Measurements from ENCODE around the gene AGAP1.

Gene AGAP1

GRCh38 chr2:236160366-236161081, 666.7 kb downstream of the AGAP1 start:
- DNase-seq (ENCODE audit: low read depth in 2 of 2): no peak

GRCh38 chr2:236161082-236161462, 667.2 kb downstream of the AGAP1 start:
- DNase-seq (ENCODE audit: low read depth in 2 of 2): no peak

DNA sequence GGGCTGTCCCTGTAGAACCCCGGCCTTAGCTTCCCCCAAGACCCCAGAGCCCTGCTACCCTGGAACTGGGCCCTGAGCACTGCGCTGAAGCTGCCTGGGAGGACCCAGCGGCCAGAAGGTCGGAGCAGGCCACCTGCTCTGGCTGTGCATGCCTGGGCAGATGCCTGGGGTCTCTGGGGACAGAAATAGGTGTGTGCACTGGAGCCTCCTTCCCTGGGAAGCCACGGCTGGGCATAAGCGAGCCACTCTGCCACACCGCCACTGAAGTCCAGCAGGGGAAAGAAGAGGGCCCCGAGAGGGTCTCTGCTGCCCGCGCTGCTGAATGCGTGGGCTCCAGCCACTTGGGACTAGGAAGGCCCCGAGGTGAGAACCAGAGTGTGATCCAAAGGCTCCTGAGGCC, 667.7 kb downstream of the AGAP1 start:
- no peak for DNase-seq (ENCODE audit: low read depth in 2 of 2)

DNA sequence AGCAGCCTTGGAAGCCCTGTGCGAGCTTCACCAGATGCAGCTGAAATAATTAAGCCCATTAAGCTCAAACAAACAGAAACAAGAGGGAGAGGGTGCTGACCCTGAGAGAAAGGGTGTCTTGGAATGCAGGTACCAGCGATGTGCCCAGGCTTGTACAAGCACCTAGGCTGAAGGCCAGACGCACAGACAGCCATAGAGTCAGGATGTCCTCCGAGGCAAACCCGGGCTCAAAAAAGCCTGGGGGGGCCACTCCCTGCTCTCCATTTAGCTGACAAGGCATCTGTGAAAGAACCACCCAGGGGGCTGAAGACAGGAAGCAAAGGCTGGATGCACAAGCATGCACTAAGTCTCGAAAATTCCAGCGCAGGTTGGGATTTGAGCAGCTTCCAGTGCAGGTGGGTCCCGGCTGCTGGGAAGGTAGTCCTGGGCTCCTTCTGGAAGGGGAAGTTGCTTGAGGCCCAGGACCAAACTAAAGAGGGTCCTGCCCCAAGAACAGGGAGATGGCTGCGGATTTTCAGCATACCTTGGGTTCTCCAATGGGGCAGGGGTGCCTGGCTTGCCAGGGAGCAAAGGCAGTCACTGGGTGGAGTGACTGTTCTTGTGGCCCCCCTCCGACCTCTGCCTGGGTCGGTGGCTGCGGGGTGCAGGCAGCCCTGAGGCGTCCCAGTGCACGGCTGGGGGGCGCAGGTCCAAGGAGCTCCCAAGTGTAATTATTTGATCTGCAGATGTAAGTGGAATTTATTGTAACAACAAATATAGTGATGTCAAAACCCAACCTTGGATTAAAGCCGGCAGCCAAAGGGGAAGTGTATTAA, 668.4 kb downstream of the AGAP1 start:
- DNase-seq (ENCODE audit: low read depth in 2 of 2): no peak

DNA sequence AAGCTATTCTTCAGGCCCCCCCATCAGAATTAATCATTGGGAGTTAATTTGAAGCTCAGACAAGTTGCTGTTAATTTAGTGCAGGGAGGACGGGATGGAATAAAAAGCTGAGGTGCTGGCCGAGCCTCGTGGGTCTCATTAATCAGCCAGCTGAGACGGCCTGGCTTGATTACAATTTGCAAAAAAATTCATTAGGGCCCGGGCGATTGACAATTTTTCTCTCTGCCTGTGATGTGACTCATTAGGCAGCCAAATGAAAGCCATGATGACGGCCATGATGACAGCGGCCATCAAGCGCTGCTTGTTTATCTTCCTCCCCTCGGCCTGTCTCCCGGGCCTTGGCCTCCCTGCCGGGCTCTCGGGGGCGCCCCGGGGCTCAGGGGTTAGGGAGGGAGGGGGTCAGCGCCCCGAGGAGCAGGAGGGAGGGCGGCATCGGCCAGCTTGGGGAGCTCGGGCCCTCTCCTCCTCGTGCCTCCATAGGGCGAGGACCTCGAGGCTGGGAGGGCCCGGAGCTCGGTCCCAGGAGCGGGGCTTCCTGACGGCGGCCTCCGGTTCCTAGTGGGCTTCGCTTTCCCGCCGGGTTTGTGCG, 669.1 kb downstream of the AGAP1 start:
- DNase-seq (ENCODE audit: low read depth in 2 of 2): no peak

DNA sequence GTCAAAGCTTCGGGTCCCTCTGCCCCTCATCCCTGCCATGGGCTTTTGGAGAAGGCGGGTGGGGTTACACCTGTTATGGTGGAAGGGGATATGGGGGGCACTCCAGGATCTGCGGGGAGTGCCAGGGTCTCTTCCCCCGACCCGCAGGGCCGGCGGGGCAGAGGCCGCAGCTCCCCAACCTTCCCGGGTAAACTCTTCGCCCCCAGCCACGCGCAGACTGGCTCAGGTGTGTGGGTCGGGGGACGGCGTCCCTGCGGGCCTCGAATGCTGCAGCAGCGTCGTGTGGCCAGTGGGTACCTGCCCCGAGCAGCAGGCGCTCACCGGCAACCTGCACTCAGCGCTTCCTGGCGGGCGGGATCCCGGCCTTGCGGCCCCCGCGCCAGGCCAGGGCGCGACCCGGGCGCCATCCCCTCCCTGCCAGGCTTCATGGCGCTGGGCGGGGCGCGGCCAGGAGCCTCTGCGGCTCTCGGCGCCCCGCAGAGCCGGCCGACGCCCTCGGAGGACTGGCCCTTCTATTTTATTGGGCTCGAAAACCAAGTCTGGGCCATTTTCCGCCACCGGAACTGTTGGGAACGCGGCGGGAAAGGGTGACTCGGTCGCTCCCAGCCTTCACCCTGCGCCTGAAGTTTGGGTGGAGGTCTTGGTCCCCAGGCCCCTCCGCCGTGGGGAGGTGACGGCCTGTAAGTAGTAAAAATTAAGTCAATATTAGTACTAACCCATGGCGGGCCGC, 669.8 kb downstream of the AGAP1 start:
- no peak for DNase-seq (ENCODE audit: low read depth in 2 of 2)

- no peak for DNase-seq (ENCODE audit: low read depth in 2 of 2)
Measured at GRCh38 chr2:236164201-236164924, 670.5 kb downstream of the AGAP1 start.

DNA sequence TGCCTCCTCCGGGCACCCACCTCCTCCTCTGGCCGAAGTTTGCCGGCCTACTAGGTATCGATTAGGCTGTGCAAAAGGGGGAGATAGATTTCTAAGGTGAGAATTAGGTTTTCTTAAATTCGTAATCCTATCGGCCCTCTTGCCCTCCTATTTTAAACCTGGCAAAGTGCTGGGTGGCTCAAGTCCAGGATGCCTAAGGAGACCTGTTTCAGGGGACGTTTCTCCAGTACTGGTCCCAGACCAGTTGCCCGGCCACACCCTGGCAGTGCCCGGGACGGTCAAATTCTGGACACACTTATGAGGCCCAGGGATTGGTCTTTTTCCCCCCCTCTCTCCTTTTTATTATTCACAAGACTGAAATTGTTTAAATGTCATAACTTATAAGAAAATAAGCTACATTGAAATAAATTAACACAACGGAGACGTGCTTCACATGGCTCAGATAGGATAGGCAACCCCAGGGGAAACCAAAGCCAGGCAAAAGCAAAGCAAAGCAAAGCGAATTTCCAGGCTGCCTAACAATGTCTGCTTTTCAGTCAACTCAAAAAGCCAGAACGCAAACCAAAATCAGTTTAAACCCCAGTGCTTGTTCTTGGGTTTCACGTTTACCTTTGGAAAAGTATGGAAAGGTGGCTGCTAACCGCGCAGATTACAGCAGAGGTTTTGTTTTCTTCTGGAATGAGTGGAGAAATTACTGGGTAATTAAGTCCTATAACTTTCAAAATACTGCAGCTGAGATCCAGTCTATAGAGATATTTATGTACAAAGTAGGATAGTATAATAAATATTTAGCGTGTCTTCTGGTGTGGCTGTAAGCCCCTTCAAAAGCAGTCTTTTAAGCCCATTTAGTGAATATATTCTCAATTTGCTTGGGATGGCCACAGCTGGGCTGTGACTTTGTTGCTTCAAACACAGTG, 671.3 kb downstream of the AGAP1 start:
- no peak for DNase-seq (ENCODE audit: low read depth in 2 of 2)

- no peak for DNase-seq (ENCODE audit: low read depth in 2 of 2)
Measured at GRCh38 chr2:236165842-236166795, 672.3 kb downstream of the AGAP1 start.

DNA sequence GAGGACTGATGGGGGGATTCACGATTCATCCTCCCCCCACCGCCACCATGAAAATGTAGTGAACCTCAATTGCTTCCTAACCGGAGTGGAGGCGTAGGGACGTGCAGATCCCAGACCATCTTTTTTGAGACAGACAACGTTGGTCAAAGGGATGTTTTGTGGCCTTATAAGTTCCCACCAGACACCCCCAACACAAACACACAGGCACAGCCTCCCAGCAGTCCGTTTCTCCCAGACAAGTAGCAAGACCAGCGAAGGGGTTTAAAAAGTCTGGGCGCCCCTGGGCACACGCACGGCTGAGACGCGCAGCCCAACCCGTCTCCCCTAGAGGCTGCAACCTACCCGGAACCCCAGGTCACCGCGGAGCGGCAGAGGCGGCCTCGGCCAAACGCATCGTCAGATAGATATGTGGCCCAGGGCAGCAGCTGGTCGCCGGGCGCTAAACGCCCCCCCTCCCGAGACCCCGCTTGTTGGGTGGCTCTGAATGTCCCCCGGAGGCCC, 673.0 kb downstream of the AGAP1 start:
- DNase-seq (ENCODE audit: low read depth in 2 of 2): no peak

GRCh38 chr2:236167297-236168109, 673.7 kb downstream of the AGAP1 start:
- DNase-seq (ENCODE audit: low read depth in 2 of 2): no peak

DNA sequence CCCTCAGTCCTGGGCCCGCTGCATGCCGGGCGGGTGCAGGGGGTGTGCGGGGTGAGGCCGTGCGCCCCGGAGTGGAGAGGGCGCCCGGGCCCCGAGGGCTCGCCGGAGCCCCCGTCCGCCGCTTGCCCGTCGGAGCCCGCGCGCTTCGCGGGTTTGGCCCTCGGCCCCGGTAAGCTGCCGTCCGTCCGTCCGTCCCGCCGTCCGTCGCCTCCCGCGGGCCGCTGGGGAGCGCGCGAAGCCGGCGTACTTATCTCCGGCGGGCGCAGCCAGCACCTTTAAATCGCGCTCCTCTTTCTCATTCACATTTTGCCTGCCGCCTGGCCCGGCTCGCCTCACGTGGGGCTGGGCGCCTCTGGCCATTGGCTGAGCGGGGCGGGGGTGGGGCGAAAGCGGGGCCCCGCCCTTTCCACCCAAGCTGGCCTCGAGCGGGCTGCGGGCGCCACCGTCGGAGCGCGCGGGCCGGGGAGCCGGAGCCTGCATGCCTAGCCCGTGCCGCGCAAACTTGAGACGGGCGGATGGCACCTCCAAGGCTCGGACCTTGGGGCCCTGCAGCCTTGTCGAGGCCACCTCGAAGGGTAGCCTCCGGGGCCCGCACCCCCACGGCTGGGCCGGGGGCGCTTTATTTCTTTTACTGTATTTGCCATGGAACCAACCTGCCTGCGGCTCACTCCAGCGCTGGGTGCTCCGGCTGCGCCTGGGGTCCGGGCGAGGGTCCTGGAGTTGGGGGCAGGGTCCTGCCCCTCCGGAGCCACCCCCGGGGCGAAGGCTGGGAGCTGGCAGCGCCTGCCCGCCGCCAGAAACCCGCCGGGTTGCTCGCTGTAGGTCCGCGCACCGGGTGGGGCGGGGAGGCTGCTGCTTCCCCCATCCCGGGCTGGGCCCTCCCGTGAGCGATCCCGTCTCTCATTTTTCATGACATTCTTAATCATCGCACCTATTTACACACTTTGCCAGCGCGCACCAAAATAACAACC, 674.6 kb downstream of the AGAP1 start, which contains the start of gene GBX2:
Gene GBX2 (minus strand): TSS at position 277 of the 971 bp plus-strand sequence. CDS start 415 bp downstream, outside the sequence.
- no peak for DNase-seq (ENCODE audit: low read depth in 2 of 2)

- no peak for DNase-seq (ENCODE audit: low read depth in 2 of 2)
Measured at GRCh38 chr2:236169151-236169721, 675.4 kb downstream of the AGAP1 start.

DNA sequence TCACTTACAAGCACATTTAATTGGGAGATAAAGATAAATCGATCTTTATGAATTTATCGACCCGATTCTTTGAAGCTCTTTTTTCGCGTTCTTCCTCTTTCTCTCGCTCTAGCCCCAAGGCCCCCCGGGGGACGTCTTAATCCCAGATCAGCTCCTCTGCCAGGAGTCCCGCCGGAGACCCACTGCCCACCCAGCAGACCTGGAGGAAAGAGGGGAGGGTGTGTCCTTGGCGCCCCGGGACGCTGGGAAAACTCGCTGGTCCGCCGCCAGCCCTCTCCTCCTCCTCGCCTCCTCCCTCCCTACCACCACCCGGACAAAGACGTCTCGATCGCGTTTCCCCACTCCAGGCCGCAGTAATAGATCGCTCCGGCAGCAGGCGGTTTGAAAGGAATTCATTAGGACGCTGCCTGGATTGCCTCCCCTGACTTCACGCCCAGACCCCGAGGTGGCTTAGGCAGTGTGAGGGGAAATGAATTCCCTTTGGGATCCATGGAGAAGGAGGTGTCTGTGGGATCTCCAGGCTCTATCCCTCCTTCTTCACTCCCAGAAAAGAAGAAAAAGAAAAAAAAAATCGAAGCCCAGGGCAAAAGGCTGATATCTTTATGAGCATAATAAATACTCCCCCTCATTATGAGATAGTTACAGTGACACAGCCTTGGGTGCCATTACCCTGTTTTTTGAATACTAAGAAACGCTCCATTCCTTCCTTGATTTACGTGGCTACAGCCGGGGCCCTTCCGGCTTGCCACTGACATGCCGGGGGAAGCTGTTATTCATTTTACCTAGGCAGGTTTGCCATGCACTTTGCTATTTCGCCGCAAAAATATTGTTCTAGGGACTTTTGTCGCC, 676.1 kb downstream of the AGAP1 start:
- no peak for DNase-seq (ENCODE audit: low read depth in 2 of 2)

DNA sequence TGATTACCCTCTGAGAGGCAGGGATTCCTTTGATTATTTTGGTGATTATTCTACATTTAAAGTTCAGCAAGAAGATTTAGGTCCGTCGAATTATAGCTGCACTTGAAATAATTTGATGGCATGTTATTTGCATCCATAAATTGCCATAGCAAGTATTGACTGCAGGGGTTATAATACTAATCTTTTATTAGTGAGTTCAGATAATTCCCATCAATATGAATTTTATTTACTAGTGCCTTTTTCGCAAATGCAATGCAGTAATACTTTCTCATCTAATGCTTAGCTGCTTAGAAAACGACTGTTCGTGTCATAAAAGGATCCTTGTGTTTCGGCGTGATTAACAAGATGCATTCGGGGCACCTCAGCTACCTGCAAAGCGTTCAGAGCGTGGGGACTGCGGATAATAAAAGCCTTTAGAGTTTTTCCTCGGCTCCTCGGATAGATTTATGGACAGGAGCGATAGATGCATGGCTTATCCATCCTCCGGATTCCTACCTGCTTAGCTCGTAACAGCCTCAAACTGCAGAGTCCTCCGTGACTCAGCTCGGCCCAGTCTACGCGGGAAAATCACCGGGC, 676.8 kb downstream of the AGAP1 start:
- no peak for DNase-seq (ENCODE audit: low read depth in 2 of 2)
